GDM1 (cell line): Measurements from ENCODE around the gene EFNA5.
"Not testable (repeated sequence)": the region's sequence is repeated elsewhere in the genome, so short reads cannot be mapped to it uniquely, and the experiment has no call there.

Source experiments
- DNase-seq: peaks from one replicate; lab custom pipeline; 2025; lab: John Stamatoyannopoulos, UW

EFNA5 gene

GRCh38 chr5:107457881-107458280 is 212.9 kb downstream of the EFNA5 start:
- no peak for DNase-seq

GRCh38 chr5:107457138-107457537 is 213.6 kb downstream of the EFNA5 start:
- DNase-seq = no peak

GRCh38 chr5:107456281-107456715 is 214.4 kb downstream of the EFNA5 start:
- no peak for DNase-seq

DNA sequence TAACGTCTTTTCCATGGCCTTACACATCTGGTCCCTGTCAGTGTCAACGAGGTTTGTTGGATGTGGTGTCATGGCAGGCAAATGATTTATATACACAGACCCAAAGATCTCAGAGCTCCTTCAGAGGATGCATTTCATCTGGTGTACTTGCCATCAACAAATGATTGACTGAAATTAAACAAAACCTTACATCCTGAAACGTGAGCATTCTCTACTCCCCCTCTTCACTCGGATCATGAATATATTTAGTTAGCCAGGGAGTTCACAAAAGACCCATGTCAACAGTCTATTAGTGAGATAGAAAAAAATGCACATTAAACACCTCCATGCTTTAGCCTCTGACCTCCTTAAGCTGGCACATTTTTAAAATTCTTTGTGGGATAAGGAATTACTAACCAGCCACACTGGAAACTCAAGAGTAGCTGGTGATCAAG is 215.6 kb downstream of the EFNA5 start:
- no peak for DNase-seq

GRCh38 chr5:107451827-107452226 is 218.9 kb downstream of the EFNA5 start:
- DNase-seq = not testable (repeated sequence)

DNA sequence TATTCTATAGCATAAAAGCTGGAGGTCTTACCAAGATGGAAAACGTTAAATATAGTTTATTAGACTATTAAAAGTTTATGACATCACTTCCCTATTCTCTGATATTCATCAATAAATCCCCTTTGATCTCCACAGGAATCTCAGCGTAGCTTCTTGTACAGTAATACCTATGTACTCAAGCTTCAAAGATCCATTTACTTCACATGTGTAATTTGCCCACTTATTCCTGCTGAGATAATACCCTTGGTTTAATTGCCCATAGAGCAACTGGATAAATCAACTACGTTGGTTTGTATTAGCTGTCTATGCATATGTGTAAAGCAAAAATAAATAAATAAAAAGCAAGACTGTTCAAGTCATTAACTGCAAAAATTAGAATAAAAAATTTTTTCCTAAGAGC is 219.7 kb downstream of the EFNA5 start:
- DNase-seq = no peak

DNA sequence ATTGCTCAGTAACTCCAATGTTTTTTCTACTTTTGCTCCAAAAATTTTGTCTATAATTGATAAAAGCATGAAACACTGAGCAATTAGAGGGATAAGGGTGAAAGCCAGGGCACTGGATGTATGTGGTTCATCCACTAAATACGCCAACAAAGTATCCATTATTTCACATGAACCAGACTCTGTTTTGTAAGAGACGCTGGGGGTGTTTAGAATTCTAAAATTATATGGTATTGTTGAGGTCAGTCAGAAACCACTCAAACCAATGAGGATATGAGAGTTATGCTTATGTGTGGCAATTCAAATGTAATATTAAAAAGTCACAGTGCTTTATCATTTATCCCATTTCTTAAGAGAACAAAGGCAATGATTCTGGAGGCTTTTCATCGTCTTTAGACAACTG is 220.2 kb downstream of the EFNA5 start:
- no peak for DNase-seq

- no peak for DNase-seq
Measured at GRCh38 chr5:107449369-107449768, 221.4 kb downstream of the EFNA5 start.

DNA sequence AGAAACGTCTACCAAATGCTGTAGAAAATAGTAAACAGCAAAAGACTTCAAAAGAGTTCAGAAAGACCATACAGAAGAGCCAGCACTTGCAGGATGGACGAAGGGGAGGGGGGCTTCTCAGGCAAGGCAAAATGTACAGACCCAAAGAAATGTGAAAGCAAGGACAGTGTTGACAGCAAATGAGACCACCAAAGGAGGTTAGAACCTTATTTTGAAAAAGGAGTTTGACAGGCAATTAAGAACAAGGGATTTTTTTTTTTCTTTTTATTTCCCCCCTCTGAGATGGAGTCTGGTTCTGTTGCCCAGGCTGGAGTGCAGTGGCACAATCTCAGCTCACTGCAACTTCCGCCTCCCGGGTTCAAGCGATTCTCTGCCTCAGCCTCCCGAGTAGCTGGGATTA is 223.2 kb downstream of the EFNA5 start:
- DNase-seq = no peak

- DNase-seq = no peak
Measured at GRCh38 chr5:107446972-107447371, 223.8 kb downstream of the EFNA5 start.

- DNase-seq = no peak
Measured at GRCh38 chr5:107444300-107444699, 226.4 kb downstream of the EFNA5 start.

- DNase-seq = no peak
Measured at GRCh38 chr5:107443897-107444296, 226.8 kb downstream of the EFNA5 start.

- no peak for DNase-seq
Measured at GRCh38 chr5:107442452-107442851, 228.3 kb downstream of the EFNA5 start.

GRCh38 chr5:107439832-107440231 is 230.9 kb downstream of the EFNA5 start:
- DNase-seq = no peak

DNA sequence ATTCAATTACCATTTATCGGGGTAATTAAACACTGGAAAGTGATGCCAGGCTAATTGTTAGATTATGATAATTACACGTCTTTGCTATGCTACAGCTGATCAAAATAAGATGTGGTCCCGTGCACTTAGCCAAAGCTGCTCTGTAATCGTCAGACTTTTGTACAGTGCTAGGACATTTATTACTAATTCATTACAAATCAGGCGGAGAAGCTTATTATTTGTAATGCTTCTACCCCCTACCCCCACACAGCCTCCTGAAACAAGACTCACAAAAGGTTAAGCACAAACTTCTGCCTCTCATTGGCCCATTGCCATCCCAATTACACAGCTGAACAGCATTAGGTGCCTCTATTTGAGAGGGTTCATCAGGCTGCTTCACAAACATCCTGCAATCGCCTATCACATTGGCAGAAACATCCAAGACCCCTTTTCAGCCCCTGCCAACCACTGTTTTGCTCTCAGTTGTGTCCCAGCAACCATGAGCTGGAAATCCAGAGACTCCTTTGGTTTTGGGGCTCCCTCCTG is 232.7 kb downstream of the EFNA5 start:
- no peak for DNase-seq

DNA sequence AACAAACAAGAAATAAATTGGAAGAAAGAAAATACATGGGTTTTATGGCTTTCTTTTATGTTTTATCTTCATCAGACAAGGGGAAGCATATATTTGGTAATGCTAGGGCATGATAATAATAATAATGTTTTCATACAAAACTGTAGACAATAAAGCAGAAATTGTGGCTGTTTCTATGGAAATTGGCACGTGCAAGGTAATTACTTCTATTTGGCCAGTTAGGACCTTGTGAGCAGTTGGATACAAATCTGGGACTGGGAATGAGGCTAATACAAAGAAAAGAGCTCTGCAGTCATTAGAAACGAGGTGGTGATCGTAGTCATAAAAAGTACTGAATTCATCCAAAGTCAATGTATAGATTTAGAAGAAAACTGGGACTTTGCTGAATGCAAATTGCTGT is 233.6 kb downstream of the EFNA5 start:
- no peak for DNase-seq

- DNase-seq = no peak
Measured at GRCh38 chr5:107436201-107436600, 234.5 kb downstream of the EFNA5 start.

DNA sequence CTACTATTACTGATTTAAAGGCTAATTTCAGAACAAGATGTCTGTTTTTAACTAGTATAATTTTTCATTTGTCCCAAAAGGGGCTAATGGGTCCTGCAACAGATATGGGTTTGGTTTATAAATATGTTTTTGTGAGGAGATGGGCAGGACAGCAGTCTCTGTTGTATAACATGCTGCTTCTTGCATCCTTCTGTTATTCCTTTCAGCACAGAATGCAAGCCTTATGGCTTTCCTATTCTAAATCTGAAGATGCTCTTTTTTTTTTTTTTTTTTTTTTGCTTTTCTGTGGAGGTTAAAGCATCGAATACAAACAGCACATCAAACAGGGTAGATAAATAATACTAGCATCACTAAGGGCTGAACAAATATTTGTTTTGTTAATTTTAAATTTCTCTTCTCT is 235.7 kb downstream of the EFNA5 start:
- DNase-seq = no peak

DNA sequence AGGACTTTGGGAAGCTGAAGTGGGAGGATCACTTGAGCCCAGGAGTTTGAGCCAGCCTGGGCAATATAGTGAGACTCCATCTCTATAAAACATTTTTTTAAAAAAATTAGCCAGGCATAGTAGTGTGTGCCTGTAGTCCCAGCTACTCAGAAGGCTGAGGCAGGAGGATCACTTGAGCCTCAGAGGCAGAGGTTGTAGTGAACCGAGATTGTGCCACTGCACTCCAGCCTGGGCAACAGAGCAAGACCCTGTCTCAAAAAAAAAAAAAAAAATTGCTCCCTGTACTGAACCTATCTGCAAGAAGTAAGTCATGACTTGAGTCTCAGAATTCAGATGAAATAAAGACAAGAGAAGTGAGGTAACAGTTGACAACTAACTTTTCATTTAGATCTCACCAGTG is 237.1 kb downstream of the EFNA5 start:
- DNase-seq = not testable (repeated sequence)

- no peak for DNase-seq
Measured at GRCh38 chr5:107431998-107432397, 238.7 kb downstream of the EFNA5 start.

DNA sequence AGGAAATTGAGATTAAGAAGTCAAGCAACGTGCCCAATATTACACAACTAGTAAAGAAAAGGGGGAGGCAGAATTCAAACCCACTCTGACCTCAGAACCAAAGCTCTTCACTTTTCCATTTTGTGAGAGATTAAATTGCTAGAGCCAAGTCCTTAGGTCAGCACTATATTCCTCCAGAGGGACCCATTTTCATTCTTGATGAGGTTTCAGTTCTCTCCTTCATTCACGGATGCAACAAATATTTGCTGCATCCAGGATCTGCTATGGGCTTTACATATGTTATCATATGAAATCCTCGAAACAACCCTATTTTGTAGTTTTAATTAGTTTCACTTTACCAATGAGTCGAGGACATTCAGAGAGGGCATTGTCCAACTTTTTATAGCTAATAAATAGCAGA is 239.2 kb downstream of the EFNA5 start:
- DNase-seq = no peak

- DNase-seq = no peak
Measured at GRCh38 chr5:107430071-107430625, 240.6 kb downstream of the EFNA5 start.

- DNase-seq = no peak
Measured at GRCh38 chr5:107428303-107428813, 242.4 kb downstream of the EFNA5 start.

GRCh38 chr5:107426872-107427271 is 243.9 kb downstream of the EFNA5 start:
- DNase-seq = no peak
